GM12865 (cell line): ENCODE measurements around the gene NPFFR1.
"Not testable (repeated sequence)": the region's sequence is repeated elsewhere in the genome, so short reads cannot be mapped to it uniquely, and the experiment has no call there.

Source experiments
- DNase-seq: peaks from one replicate; pipeline ENCODE4 v3.0.0; 2010; ENCODE audit warnings: low read depth
- H3K4me3 ChIP-seq: 2 replicates; pipeline ENCODE4 v1.5.1; 2011; ENCODE audit warnings: mild to moderate bottlenecking, low read depth, low read length, control low read depth
- TF ChIP-seq, protein P1 (sequence below): IDR thresholded peaks from 2 replicates; pipeline ENCODE4 v1.5.1; 2011; ENCODE audit warnings: low read length, control low read depth, low read depth, inconsistent platforms; ENCODE audit not compliant: insufficient read depth; ENCODE audit errors: missing control alignments

Gene NPFFR1

DNA sequence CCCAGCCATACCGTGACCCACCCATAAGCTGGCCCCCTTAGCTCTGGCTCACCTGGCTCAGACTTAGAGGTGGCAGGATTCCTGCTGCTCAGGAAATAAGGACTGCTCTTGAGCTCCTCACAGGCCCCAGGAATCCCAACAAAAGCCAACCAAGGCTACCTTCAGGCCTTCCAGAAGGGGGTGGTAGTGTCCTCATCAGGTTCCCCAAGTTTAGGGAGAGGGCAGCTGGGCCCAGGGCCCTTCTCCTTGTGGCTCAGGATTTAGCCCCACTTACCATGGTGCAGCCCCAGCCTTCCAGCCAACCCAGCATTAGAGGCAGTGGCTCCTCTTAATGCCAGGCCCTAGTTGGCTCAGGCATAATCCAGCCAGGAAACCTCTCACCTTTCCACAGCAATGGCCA is 23.5 kb downstream of the NPFFR1 start:
- H3K4me3 ChIP-seq: no peak overlapping the region
- DNase-seq: no peak
- TF ChIP-seq, protein P1, sequence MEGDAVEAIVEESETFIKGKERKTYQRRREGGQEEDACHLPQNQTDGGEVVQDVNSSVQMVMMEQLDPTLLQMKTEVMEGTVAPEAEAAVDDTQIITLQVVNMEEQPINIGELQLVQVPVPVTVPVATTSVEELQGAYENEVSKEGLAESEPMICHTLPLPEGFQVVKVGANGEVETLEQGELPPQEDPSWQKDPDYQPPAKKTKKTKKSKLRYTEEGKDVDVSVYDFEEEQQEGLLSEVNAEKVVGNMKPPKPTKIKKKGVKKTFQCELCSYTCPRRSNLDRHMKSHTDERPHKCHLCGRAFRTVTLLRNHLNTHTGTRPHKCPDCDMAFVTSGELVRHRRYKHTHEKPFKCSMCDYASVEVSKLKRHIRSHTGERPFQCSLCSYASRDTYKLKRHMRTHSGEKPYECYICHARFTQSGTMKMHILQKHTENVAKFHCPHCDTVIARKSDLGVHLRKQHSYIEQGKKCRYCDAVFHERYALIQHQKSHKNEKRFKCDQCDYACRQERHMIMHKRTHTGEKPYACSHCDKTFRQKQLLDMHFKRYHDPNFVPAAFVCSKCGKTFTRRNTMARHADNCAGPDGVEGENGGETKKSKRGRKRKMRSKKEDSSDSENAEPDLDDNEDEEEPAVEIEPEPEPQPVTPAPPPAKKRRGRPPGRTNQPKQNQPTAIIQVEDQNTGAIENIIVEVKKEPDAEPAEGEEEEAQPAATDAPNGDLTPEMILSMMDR: no peak

DNA sequence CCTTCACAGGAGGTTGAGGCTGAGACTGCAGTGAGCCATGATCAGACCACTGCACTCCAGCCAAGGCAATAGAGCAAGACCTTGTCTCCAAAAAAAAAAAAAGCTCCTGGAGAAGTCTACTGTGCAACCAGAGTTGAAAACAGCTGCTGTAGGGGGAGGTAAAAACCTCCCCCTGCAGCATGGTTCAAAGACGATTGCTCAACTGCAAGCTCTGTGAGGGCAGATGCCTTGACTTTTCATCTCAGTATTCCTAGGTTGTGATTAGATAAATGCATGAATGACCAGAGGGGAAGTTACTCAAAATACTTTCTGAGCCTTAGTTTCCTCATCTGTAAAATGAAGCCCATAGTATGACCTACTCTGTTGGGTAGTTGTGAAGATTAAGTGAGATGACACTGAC is 25.6 kb downstream of the NPFFR1 start:
- no peak overlapping the region for H3K4me3 ChIP-seq
- DNase-seq: no peak
- TF ChIP-seq, protein P1: no peak

DNA sequence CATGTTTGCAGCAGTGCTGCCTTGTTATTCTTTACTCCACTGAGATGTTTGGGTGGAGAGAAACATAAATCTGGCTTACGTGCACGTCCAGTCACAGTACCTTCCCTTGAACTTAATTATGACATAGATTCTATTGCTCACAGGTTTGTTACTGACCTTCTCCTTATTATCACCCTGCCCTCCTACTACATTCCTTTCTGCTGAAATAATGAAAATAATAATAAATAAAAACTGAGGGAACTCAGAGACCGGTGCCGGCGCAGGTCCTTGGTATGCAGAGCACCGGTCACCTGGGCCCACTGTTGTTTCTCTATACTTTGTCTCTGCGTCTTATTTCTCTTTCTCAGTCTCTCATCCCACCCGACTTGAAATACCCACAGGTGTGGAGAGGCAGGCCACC is 26.0 kb downstream of the NPFFR1 start:
- H3K4me3 ChIP-seq: not testable (repeated sequence)

GRCh38 chr10:70256463-70256862 is 27.3 kb downstream of the NPFFR1 start:
- DNase-seq: no peak
- no peak overlapping the region for H3K4me3 ChIP-seq
- TF ChIP-seq, protein P1: no peak

More for the DNA sequence above, 26.0 kb downstream of the NPFFR1 start:
- DNase-seq: not testable (repeated sequence)

DNA sequence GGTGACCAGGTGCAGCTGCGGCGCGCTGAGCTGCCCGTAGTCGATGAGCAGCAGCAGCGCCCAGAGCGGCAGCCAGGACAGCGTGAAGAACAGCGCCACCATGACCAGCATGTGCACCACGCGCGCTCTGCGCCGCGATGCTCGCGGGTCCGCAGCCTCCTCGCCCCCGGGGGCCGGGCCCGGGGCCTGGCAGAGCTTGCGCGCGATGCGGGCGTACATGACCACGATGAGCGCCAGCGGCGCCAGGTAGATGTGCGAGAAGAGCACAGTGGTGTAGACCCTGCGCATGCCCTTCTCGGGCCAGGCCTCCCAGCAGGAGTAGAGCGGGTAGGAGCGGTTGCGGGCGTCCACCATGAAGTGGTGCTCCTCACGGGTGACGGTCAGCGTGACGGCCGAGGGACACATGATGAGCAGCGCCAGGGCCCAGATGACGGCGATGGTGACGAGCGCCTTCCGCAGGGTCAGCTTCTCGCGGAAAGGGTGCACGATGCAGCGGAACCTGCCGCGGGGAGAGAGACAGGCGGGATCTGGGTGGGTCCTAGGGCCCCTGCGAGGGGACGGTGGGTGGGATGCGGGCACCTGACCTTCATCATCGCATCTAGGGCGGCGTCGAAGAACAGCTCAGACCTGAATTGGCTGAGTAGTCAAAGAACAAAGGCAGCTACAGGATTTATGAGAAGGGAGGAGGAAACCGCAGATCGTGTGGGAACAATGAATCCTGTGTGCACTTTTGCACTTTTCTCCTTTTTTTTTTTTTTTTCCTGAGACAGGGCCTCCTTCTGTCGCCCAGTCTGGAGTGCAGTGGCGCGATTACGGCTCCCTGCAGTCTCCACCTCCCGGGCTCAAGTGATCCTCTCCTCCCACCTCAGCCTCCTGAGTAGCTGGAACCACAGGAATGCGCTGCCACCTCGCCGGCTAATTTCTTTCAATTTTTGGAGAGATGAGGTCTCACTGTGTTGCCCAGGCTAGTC is 28.2 kb downstream of the NPFFR1 start:
- DNase-seq: no peak
- TF ChIP-seq, protein P1: peak; percentile 3

DNA sequence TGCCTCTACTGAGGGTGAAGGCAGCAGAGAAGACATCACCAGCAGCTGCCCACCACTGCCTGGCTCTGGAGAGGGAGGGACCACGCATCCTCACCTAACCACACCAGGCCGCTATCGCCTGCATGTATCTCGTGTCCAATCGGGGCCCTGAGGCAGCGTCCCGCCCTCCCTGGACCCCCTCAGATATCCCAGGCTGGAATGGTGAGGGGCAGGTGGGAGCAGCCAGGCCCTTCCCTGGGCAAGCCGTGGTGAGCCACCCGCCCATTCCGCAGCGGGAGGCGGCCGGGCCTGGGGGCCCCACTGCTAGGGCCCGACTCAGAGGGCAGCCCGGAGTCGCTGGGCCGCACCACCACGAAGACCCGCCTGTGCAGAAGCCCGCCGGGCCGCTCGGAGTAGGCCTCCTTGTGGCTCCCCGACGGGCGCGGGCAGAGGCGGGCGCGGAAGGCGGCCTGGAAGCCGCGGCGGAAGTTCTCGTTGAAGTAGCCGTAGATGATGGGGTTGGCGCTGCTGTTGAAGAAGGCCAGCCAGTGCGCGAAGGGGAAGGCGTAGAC is 29.0 kb downstream of the NPFFR1 start:
- DNase-seq: no peak
- TF ChIP-seq, protein P1: no peak
- no peak overlapping the region for H3K4me3 ChIP-seq

More for the DNA sequence above, 28.2 kb downstream of the NPFFR1 start:
- H3K4me3 ChIP-seq: no peak overlapping the region

DNA sequence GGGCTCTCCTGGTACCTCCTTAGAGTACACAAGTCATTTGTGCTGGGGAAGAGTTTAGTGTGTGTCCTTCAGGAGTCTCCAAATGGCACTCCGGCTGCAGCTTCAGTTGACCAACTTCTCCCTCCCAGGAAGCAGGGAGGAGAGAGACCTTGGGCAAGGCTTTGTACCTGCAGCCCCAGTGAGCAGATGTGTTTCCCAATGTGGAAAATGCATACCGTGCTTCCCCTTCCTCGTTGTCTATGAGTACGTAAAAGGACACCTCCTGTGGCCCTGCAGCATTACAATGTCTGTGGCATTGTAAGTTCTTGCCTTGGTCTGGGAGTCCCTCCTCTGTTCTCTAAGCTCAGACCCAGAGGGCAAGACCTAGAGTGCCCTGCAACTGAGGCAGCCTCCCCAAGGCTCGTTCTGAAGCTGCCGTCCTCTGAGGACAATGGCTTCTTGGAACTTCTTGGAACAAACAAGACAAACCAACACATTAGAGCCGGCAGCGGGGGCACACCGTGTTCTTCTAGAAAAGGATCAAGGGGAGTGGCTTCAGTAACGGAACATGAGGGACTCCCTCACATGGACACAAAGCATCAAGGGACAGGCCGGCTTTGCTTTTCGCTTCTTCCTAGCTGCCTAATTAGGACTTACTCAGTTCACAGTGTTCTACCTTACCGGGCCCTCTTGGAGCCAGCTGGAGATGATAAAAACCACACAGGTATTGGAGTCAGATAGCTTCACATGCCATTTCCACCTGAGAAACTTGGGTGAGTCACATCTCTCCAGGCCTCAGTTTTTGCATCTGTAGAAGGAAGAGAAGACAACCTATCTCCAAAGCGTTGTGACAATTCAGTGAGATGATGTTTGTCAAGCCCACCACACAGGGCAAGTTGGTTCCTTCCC is 29.7 kb downstream of the NPFFR1 start:
- TF ChIP-seq, protein P1: no peak
- H3K4me3 ChIP-seq: no peak overlapping the region
- no peak for DNase-seq
